GM12801 (cell line): ENCODE data around the gene RRP1.

Experiments
- CTCF ChIP-seq: IDR thresholded peaks from one replicate; pipeline ENCODE4 v1.5.1; 2011; ENCODE audit warnings: control low read depth; ENCODE audit not compliant: insufficient read length; ENCODE audit errors: extremely low read depth

RRP1 gene

DNA sequence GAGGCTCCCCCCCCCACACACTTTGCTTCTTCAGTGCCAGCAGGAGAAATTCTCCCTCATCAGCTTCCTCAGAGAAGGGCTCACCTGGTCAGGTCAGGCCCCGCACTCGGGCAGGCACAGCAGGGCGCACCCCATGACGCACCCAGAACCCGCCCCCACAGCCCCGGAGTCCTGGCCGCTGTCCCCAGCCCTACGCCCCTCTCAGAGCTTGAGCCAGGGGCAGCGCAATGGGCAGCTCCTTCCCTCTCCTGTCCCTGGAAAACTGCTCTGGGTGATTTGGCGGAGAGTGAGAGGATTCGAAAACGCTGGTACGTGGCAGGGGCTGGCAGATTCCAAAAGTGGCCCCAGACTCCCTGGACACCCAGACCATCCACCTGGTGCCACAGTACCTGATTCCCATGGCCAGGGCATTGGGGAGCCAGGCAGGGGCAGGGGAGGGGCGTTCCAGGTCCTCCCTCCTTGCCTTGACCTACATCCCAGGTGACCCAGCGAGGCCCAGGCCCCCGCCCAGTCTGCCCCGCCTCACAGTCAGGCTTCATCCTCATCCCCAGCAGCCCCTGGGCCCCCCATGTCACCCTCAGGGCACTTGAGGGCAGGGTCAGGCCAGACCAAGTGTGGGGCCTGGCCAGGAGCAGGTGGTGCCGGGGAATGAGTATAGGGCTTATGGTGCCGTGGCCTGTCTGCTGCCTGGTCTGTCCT, 23.7 kb downstream of the RRP1 start:
- TF ChIP-seq CTCF, result no peak

DNA sequence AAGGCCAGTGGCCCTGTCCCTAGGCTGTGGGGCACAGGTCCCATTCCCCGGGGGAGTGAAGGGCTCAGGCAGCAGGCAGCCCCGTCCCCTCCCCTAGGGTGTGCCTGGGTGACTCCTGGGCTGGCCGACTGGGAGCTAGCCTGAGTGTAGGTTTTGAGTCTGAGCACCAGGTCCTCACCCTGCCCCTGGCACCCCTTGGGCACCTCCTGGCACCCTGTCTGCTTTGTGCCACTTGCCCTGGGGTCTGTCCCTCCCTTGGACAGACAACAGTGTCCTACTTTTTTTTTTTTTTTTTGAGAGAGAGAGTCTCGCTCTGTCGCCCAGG, 24.2 kb downstream of the RRP1 start:
- no peak for TF ChIP-seq CTCF

DNA sequence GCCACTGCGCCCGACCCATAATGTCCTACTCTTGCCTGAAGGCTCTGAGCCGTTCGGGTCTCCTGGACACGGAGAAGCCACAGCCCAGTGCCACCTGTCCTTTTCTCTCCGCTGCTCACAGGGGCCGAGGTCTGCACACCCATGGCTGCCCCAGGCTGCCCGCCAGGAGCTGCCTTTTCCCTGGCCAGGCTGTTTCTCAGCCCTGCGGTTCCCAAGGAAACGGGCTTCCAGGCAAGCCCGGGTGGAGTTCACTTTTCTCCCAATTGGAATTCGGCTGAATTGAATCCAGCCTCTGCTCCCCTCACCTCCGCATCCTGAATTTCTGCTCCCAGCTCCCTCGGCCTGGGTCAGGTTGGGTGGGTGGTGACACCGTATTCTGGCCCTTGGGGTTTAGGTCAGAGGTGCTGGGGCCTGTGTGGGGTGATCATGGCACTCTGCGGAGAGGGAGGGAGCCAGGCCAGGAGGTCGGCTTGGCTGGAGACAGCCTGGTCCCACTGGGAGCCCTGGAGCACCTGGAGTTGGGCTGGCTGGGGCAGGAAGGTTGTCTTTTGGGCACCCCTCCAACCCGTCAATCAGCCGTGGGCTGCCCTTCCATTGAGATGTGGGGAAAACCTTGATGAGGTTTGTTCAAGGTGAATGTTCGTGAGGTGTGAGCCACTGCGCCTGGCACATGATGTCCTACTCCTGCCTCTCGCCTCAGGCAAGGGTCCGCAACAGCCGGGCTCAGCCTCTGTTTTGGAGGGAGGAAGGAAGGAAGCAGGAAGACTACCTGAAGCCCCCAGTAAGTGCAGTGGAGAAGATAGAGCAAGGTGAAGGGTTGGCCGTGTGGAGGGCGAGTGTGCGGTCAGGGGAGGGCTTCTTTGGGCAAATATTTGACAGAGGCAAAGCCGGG, 25.1 kb downstream of the RRP1 start:
- no peak for TF ChIP-seq CTCF

- TF ChIP-seq CTCF, result no peak
Observed at GRCh38 chr21:43815107-43815613, 25.8 kb downstream of the RRP1 start.

- no peak for TF ChIP-seq CTCF
Observed at GRCh38 chr21:43815991-43816390, 26.6 kb downstream of the RRP1 start.

DNA sequence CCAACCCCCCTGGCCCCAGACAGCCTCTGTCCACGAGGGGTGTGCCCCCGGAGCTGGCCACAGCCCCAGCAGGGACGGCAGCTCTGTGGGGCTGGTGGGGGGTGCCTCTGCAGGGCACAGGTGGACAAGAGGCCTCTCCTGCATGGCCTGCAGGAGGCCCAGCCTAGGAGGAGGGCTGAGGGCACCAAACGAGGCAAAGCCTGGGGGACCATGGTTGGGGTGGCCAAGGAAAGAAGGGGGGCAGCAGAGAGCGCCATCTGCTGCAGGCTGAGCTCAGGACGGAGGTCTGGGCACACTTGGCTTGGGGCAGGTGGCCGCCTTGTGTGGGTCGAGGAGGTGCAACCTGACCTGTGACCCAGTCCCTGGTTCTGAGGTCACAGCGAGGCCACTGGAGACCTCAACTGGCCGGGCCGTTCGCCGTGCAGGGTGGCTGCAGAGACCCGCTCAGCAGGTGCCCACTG, 27.3 kb downstream of the RRP1 start:
- TF ChIP-seq CTCF, result no peak
